SK-N-SH (cell line): ENCODE results near the gene SLC2A9. TPM values are rescaled to one million over a fixed set of nuclear protein-coding genes. Genes with fewer than 3 reads are reported as not detected.
A peak's percentile ranks its signal among the peaks of the same experiment; 100 is the strongest.

Experiments
- CTCF ChIA-PET: fragments of 300-600, 350-600 bp; formaldehyde crosslinking; extraction: SDS; loops from one replicate; lab custom pipeline; 2021; lab: Yijun Ruan, JAX
- POLR2A ChIA-PET: fragments of 350-600 bp; sonication (Branson Sonifier 250); formaldehyde crosslinking; extraction: SDS; loops from one replicate; lab custom pipeline; 2020; ENCODE audit warnings: antibody characterized with exemption, inconsistent platforms; lab: Yijun Ruan, JAX
- DNase-seq: peaks from one replicate; pipeline ENCODE4 v3.0.0; 2012
- H2AFZ ChIP-seq: fragments of 200-600 bp; sonication (generic); 2 replicates; pipeline ENCODE4 v1.8.1; 2016; ENCODE audit warnings: antibody characterized with exemption, mild to moderate bottlenecking, low read depth
- H3F3A ChIP-seq: fragments of 200-600 bp; sonication (generic); replicated peaks from 2 replicates; pipeline ENCODE3; 2016; ENCODE audit warnings: antibody characterized with exemption, mild to moderate bottlenecking; ENCODE audit not compliant: insufficient read depth
- H3K27ac ChIP-seq, 2 experiments: fragments of 200-500 bp in 1 of 2; fragments of 200-600 bp in 1 of 2; sonication (Bioruptor generic) in 1 of 2; sonication (generic), shearing (Covaris generic) in 1 of 2; 2 replicates each; pipeline versions ENCODE4 v1.5.1 to v1.6.1; 2014 to 2016; ENCODE audit warnings: low read depth in 2 of 2, inconsistent platforms in 1 of 2, low read length in 1 of 2, mild to moderate bottlenecking in 1 of 2, mixed read lengths in 1 of 2
- H3K27me3 ChIP-seq: fragments of 200-600 bp; sonication (generic), shearing (Covaris generic); 2 replicates; pipeline ENCODE4 v1.6.1; 2016; ENCODE audit warnings: mixed run types; ENCODE audit not compliant: insufficient read depth
- H3K36me3 ChIP-seq, 2 experiments: fragments of 200-500 bp in 1 of 2; fragments of 200-600 bp in 1 of 2; sonication (Bioruptor generic) in 1 of 2; sonication (generic) in 1 of 2; replicated peaks in 1 of 2; 2 replicates each; pipeline versions ENCODE3 to v1.5.1; 2014 to 2016; ENCODE audit warnings: low read length in 1 of 2, mild to moderate bottlenecking in 1 of 2; ENCODE audit not compliant: insufficient read depth in 2 of 2, control insufficient read depth in 1 of 2
- H3K4me1 ChIP-seq, 2 experiments: fragments of 200-500 bp in 1 of 2; fragments of 200-600 bp in 1 of 2; sonication (Bioruptor generic) in 1 of 2; sonication (generic), shearing (Covaris generic) in 1 of 2; 2 replicates each; pipeline versions ENCODE4 v1.5.1 to v1.6.1; 2014 to 2016; ENCODE audit warnings: low read depth in 1 of 2, low read length in 1 of 2, mixed run types in 1 of 2; ENCODE audit not compliant: insufficient read depth in 2 of 2, control insufficient read depth in 1 of 2
- H3K4me2 ChIP-seq: fragments of 200-600 bp; sonication (generic), shearing (Covaris generic); 2 replicates; pipeline ENCODE4 v1.6.1; 2017; ENCODE audit warnings: mixed run types
- H3K4me3 ChIP-seq, 2 experiments: fragments of 200-500 bp in 1 of 2; fragments of 200-600 bp in 1 of 2; sonication (Bioruptor generic) in 1 of 2; sonication (generic), shearing (Covaris generic) in 1 of 2; 2 replicates each; pipeline versions ENCODE4 v1.5.1 to v1.8.1; 2014 to 2016; ENCODE audit warnings: low read depth in 2 of 2, inconsistent platforms in 1 of 2, low read length in 1 of 2, mild to moderate bottlenecking in 1 of 2, mixed read lengths in 1 of 2, moderate library complexity in 1 of 2
- H3K79me2 ChIP-seq: fragments of 200-600 bp; sonication (generic); 2 replicates; pipeline ENCODE4 v1.8.1; 2017; ENCODE audit warnings: mild to moderate bottlenecking; ENCODE audit not compliant: insufficient read depth
- H3K9ac ChIP-seq: fragments of 200-600 bp; sonication (generic); 2 replicates; pipeline ENCODE4 v1.6.1; 2017; ENCODE audit warnings: mixed run types
- H3K9me2 ChIP-seq: fragments of 200-600 bp; sonication (generic); 2 replicates; pipeline ENCODE4 v1.6.1; 2017; ENCODE audit warnings: mixed run types
- H3K9me3 ChIP-seq: fragments of 200-600 bp; sonication (generic); 2 replicates; pipeline ENCODE4 v1.6.1; 2017; ENCODE audit warnings: mixed run types, mild to moderate bottlenecking, moderate library complexity
- H4K20me1 ChIP-seq: fragments of 200-600 bp; sonication (generic); 2 replicates; pipeline ENCODE4 v1.6.1; 2017; ENCODE audit warnings: mild to moderate bottlenecking, mixed run types; ENCODE audit not compliant: insufficient read depth
- CHD2 ChIP-seq: fragments of 150-350 bp; IDR thresholded peaks from 2 replicates; pipeline ENCODE4 v1.6.1; 2018; ENCODE audit warnings: low read length; ENCODE audit not compliant: partially characterized antibody
- MXI1 ChIP-seq: IDR thresholded peaks from 2 replicates; pipeline ENCODE4 v1.6.1; 2012; ENCODE audit warnings: mild to moderate bottlenecking, low read depth, low read length, improper control_type of control experiment
- POLR2AphosphoS5 ChIP-seq: IDR thresholded peaks from 2 replicates; pipeline ENCODE4 v1.6.1; 2012; ENCODE audit warnings: low read depth, low read length
- RFX5 ChIP-seq: IDR thresholded peaks from 2 replicates; pipeline ENCODE4 v1.6.1; 2012; ENCODE audit warnings: mild to moderate bottlenecking, improper control_type of control experiment, low read length
- SIN3A ChIP-seq: IDR thresholded peaks from 2 replicates; pipeline ENCODE4 v1.6.1; 2012; ENCODE audit warnings: low read depth, mild to moderate bottlenecking, low read length, moderate library complexity, borderline replicate concordance
- TAF1 ChIP-seq: IDR thresholded peaks from 2 replicates; pipeline ENCODE4 v1.6.1; 2012; ENCODE audit warnings: low read depth, mild to moderate bottlenecking, low read length, moderate library complexity, borderline replicate concordance
- WGBS: methylation state at CpG from one replicate; pipeline ENCODE4 v1.1.6; 2017; ENCODE audit warnings: low lambda C conversion rate; 5-methylcytosine and 5-hydroxymethylcytosine counted together
- polyA plus RNA-seq, 3 experiments: library from polyadenylated mRNA; depleted of rRNA; stranded (reverse); fragments of >200 nt; gene quantifications; 2 replicates each; pipeline ENCODE4 v1.2.3, GENCODE V29; 2012
- small RNA-seq, 7 experiments: library from RNA; depleted of rRNA; stranded (forward); fragments of <200 nt; gene quantifications; one replicate each; pipeline ENCODE3, GENCODE V24; 2012

Gene SLC2A9
- polyA plus RNA-seq, 1 of the 3 experiments (the other 2 are of a cell fraction): not detected

DNA sequence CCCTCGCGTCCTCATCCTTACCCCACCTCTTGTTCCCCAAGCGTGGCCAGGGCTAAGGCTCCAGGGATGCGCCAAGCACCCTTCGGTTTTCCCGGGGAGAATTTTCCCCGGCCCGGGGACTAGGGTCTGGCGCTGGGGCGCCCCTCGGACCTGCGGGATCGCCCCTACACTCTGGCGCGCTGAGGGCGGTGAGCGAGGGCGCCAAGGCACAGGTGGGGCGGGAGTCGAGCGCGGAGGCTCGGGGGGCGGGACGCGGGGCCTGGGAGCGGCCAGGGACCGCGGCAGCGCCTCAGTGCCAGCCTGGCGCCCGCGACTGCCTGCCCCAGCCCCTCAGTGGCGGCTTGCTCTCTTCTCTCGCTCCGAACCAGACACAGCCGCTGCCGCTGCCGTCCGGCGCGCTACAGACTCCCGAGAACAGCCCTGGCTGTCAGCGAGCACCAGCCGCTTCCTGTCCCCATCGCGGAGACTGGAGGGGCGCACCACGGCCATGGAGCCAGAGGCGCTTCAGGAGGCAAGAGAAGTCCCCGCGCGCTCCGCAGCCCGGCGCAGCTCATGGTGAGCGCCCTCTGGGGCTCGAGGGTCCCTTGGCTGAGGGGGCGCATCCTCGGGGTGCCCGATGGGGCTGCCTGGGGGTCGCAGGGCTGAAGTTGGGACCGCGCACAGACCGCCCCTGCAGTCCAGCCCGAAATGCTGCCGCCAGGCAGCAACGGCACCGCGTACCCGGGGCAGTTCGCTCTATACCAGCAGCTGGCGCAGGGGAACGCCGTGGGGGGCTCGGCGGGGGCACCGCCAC is 239.8 kb downstream of the SLC2A9 start, which contains the start of gene DRD5:
Gene DRD5 (plus strand): TSS at position 292 of the 793 bp plus-strand sequence. CDS start 396 bp downstream, at position 688.
- DNase-seq: peak; percentile 63
- H3K4me2 ChIP-seq: no peak within 1 kb of the TSS
- peaks cover 0 to 2% of the 10 kb centered on the region in 2 experiments; a peak in 1 of 4 replicates for H3K4me1 ChIP-seq
- no peak for TF ChIP-seq RFX5
- TF ChIP-seq CHD2: no peak
- no peak for TF ChIP-seq POLR2AphosphoS5
- no peak for TF ChIP-seq MXI1
- TF ChIP-seq TAF1: no peak
- no peak for TF ChIP-seq SIN3A
- no peak within 1 kb of the TSS for H2AFZ ChIP-seq
- no peaks in the 10 kb centered on the region for H4K20me1 ChIP-seq
- CTCF ChIA-PET: no interaction called here
- no peaks in the 10 kb centered on the region for H3K36me3 ChIP-seq
- no peak within 1 kb of the TSS for H3K9ac ChIP-seq
- no peaks in the 10 kb centered on the region for H3K9me2 ChIP-seq
- 51% methylated on average over 12 of the region's 78 CpGs for WGBS
- no peaks in the 10 kb centered on the region for H3K79me2 ChIP-seq
- H3K27me3 ChIP-seq: no peaks in the 10 kb centered on the region
- H3K9me3 ChIP-seq: no peaks in the 10 kb centered on the region
- POLR2A ChIA-PET: no interaction called here
- no peak within 1 kb of the TSS; a peak in 1 of 4 replicates for H3K4me3 ChIP-seq
- no peak within 1 kb of the TSS for H3K27ac ChIP-seq
- no peaks in the 10 kb centered on the region for H3F3A ChIP-seq

Small RNA genes within 50 kb of the gene (small RNA-seq; reads per million reads assigned to genes)
- gene RNA5SP154: 0 reads per million in 7 experiments

Other genes starting within 250 kb of the SLC2A9 start
- gene DRD5, start 239.9 kb downstream of the SLC2A9 start, polyA plus RNA-seq (2012; rRNA removed): not detected in 2 replicates
- 287 and 310 TPM in 2 replicates for gene WDR1, start 95.3 kb upstream of the SLC2A9 start, polyA plus RNA-seq (2012; rRNA removed)